ENCODE results near the gene RPGRIP1L. TPM values are rescaled to one million over a fixed set of nuclear protein-coding genes. Genes with fewer than 3 reads are reported as not detected.

Gene RPGRIP1L
- total RNA-seq, 1 donor from 2014 or later, result 11.3 TPM

GRCh38 chr16:53714205-53715022 is 10.8 kb upstream of the RPGRIP1L start:
- no peak for DNase-seq (ENCODE audit: low read depth)
- no peak overlapping the region for H3K4me3 ChIP-seq (ENCODE audit: low read depth, low read length)
- no peak for TF ChIP-seq CTCF (conservative IDR thresholded peaks at IDR 0.05; ENCODE audit: low read depth, low read length)

GRCh38 chr16:53713403-53714204 is 9.9 kb upstream of the RPGRIP1L start:
- TF ChIP-seq CTCF (conservative IDR thresholded peaks at IDR 0.05; ENCODE audit: low read depth, low read length), result no peak
- H3K4me3 ChIP-seq (ENCODE audit: low read depth, low read length), result no peak overlapping the region
- no peak for DNase-seq (ENCODE audit: low read depth)

GRCh38 chr16:53712065-53712464 is 8.4 kb upstream of the RPGRIP1L start:
- DNase-seq (ENCODE audit: low read depth), result no peak
- no peak for TF ChIP-seq CTCF (conservative IDR thresholded peaks at IDR 0.05; ENCODE audit: low read depth, low read length)
- no peak overlapping the region for H3K4me3 ChIP-seq (ENCODE audit: low read depth, low read length)

- no peak for DNase-seq (ENCODE audit: low read depth)
- no peak overlapping the region for H3K4me3 ChIP-seq (ENCODE audit: low read depth, low read length)
- TF ChIP-seq CTCF (conservative IDR thresholded peaks at IDR 0.05; ENCODE audit: low read depth, low read length), result no peak
These were observed 7.7 kb upstream of the RPGRIP1L start for GRCh38 chr16:53711390-53711789.

GRCh38 chr16:53708490-53708889 is 4.8 kb upstream of the RPGRIP1L start:
- no peak for DNase-seq (ENCODE audit: low read depth)
- no peak overlapping the region for H3K4me3 ChIP-seq (ENCODE audit: low read depth, low read length)
- TF ChIP-seq CTCF (conservative IDR thresholded peaks at IDR 0.05; ENCODE audit: low read depth, low read length), result no peak

GRCh38 chr16:53707671-53708070 is 4.0 kb upstream of the RPGRIP1L start:
- no peak for DNase-seq (ENCODE audit: low read depth)
- no peak for TF ChIP-seq CTCF (conservative IDR thresholded peaks at IDR 0.05; ENCODE audit: low read depth, low read length)

More at GRCh38 chr16:53707671-53708070, 4.0 kb upstream of the RPGRIP1L start:
- H3K4me3 ChIP-seq (ENCODE audit: low read depth, low read length), result no peak overlapping the region

Measured in epithelial cell of proximal tubule (primary cell).